GM18511 (cell line): ENCODE data around the gene MTA1.
A peak's percentile ranks its signal among the peaks of the same experiment; 100 is the strongest.

Experiments used
- ATAC-seq: cut with Tn5 transposase; IDR thresholded peaks from one replicate; pipeline ENCODE4 v1.9.1; 2021; ENCODE audit warnings: mild to moderate bottlenecking, moderate library complexity; ENCODE audit not compliant: unreplicated experiment

Gene MTA1

DNA sequence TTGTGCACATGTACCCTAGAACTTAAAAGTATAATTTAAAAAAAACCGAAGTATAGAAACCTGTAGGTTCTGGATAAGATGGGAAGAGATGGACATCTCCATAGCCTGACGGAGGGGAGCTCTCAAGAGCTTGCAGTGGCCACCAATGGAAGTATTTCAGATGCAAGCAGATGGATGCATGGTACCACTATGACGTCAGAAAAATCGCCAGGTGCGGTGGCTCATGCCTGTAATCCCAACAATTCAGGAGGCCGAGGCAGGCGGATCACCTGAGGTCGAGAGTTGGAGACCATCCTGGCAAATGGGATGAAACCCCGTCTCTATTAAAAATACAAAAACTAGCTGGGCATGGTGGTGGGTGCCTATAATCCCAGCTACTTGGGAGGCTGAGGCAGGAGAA, 17.9 kb upstream of the MTA1 start:
- ATAC-seq, result no peak

DNA sequence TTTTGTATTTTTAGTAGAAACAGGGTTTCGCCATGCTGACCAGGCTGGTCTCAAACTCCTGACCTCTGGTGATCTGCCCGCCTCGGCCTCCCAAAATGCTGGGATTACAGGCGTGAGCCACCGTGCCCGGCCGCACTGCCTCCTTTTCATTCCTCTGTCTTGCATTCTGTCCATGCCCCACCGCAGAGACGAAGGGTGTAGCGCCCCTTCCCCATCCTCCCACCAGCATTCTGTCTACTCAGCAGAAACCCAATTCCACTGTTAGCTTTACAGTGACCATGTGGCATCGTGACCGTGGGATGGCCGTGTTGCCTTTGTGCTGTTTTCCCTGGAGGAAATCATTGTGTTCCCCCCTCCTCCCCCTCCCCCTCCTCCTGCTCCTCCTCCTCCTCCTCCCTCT, 11.0 kb upstream of the MTA1 start:
- no peak for ATAC-seq

DNA sequence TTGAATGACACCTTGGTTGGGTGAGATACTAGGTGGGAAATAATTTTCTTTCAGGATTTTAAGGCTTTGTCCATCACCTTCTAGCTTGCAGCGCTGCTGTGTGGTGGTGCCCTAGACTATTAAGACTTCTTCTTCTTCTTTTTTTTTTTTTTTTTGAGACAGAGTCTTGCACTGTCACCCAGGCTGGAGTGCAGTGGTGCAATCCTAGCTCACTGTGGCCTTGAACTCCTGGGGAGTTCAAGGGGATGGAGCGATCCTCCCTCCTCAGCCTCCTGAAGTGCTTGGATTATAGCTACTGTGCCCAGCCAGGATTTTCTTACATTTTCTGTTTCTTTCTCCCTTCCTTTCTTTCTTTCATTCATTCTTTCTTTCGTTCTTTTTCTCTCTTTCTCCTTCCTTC, 10.3 kb upstream of the MTA1 start:
- ATAC-seq, result no peak

DNA sequence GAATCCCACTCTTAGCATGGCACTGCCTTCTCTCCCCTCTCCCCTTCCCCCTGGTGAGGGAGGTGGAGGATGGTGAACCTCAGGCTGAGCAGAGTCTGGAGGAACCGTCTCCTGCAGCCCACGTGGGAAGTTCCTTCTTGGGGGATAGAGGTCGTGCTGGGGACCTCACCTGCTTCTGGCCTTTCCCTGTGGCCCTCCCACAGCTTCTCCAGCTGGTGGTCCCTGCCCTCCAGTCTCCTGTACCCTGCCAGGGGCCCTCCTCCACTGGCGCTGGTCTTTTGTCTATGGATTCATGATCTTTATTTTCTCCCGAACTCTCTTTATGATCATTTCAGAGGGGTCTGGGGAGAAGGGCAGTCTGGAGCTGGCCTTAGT, 9.0 kb upstream of the MTA1 start:
- no peak for ATAC-seq

- ATAC-seq, result no peak
Measured at GRCh38 chr14:105411017-105411941, 8.3 kb upstream of the MTA1 start.

GRCh38 chr14:105411985-105412770, 7.4 kb upstream of the MTA1 start:
- ATAC-seq, result no peak

- no peak for ATAC-seq
Measured at GRCh38 chr14:105412771-105413543, 6.7 kb upstream of the MTA1 start.

DNA sequence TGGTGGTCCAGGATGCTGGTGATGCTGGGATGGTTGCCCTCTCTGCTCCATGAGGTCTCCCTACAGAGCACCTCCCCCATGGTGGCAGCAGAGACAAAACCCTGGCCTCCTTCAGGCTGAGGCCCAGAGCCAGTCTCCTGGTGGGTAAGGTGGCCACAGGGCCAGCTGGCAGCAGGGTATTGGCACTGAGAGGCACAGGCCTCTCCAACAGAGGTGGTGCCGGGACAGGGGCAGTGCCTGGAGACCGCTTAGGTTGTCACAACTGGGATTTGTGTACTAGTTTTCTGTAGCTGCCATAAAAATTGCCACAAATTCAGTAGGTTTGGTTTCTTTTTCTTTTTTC, 6.1 kb upstream of the MTA1 start:
- ATAC-seq, result no peak

DNA sequence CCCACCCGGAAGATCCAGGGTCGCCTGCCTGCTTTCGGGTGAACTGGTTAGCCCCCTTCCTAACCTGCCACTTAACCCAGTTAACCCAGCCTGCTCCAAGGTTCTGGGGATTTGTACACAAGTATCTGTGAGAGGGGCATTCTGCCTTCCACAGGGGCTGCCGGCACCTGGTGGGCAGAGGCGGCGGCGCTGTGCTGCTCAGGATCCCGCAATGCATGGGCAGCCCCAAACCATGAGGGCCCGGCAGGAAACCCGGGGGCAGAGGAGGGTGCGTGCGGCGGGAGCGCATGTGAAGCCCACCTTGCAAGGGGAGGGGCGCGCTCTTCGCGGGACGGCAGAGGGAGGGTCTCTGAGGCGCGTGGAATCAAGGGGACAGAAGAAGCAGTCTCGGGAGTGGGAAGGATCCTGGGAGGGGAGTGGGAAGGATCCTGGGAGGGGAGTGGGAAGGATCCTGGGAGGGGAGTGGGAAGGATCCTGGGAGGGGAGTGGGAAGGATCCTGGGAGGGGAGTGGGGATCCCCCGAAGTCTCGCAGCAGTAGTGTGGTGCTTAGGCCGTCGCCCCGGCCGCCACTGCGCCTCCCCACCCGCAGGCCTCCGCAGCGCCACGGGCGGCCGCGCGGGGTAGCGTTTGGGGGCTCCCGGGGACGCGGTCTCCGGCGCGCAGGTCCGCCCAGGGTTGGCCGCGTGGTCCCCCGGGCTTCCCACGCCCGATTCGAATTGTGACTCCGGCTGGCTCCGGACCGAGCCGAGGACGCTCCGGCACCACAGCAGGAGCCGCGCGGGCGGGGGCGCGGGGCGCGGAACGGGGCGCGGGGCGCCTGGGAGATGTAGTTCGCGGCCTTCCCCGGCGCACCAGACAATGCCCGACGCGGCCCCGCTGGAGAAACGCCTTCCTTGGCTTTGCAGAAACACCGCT, 4.9 kb upstream of the MTA1 start:
- ATAC-seq, result peak; percentile 59

GRCh38 chr14:105415481-105416428, 3.9 kb upstream of the MTA1 start:
- ATAC-seq, result no peak

GRCh38 chr14:105416671-105417070, 3.0 kb upstream of the MTA1 start:
- no peak for ATAC-seq

DNA sequence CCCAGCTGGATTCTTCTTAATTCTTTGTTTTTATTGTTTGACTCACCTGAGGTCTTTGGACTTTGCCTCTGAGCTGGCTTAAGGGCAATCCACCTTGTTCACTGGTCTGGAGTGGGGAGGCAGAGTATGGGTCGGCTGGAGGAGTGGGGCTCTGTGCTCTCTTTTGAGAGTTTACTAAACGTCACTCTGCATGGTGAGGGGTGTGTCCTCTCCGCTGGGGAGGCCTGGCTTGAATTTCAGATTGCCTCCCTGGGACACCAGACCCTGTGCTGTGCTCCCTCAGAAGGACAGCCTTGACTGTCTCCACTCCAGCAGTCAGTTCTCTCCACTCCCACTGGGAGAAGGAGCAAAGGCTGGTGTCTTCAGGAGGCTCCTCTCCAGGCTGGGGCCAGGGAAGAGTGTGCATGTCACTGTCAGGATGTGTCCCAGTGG, 1.9 kb upstream of the MTA1 start:
- no peak for ATAC-seq

DNA sequence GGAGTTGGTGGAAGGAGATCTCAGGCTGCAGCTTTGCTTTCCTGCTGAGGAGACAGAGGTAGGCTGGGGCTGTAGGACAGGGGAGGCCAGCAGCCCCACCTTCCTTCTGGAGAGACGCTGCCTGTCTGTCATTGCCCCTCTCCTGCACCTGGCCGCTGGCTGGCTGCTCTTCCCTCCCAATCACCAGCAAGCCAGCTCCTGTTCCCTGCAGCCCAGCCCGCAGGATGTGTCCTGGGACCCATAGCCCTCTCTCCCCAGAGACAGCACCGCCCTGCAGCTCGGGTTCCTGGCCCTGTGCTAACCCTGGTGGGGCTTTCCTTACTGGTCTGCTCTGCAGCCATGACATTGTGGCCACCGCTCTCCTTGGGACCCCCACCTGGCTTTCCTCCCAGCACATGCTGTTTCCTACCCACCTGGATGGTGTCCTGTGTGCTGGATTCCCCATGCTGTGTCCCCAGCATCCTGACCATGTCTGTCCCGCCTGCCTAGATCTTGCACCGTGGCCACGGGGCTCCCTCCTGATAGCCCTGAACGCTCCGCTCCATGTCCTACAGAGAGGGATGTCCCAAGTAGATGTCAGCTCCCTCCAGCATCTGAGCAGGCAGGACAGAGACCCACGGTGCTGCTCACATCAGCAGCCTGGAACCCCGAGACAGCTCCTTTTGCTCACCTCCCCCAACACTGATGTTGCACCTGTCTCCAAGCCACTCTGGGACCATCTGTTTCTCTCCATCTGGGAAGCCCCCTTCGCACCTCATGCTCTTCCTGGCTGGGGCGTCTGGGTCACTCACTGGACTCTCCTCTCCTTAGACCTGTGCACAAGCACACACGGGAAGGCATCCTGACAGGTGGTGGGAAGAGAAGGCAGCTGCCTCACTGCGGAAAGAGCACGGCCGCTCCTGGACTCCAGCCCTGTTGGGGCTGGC, 1.1 kb upstream of the MTA1 start:
- no peak for ATAC-seq

GRCh38 chr14:105420101-105420973, 710 bp downstream of the MTA1 start:
- peak; percentile 29 for ATAC-seq

- ATAC-seq, result no peak
Measured at GRCh38 chr14:105420974-105421674, 1.5 kb downstream of the MTA1 start.

GRCh38 chr14:105421723-105422615, 2.3 kb downstream of the MTA1 start:
- ATAC-seq, result no peak
